ENCODE data around the gene VAV2.
A peak's percentile ranks its signal among the peaks of the same experiment; 100 is the strongest.

Gene VAV2

DNA sequence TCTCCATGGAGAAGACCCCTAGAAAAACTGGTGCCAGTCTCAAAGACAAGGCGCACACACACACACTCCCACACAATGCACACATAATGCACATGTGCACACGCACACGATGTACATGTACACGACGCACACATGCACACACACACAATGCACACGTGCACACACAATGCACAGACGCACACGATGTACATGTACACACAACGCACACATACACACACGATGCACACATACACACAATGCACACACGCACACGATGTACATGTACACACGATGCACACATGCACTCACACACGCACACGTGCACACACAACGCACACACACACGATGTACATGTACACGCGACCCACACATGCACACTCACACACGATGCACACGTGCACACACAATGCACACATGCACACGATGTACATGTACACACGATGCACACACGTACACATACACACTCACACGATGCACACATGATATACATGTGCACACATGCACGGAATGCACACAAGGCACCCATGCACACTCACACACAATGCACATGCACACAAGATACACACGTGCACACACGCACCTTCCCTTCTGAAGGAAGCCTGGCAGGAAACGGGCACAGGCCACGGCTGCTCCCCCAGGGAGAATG is 76.5 kb downstream of the VAV2 start:
- no peak for TF ChIP-seq GLIS3 (CRISPR knock-in tag; IDR thresholded peaks at IDR 0.05)
- TF ChIP-seq ZC3H10 (CRISPR knock-in tag; IDR thresholded peaks at IDR 0.05) = no peak
- TF ChIP-seq, protein P1, sequence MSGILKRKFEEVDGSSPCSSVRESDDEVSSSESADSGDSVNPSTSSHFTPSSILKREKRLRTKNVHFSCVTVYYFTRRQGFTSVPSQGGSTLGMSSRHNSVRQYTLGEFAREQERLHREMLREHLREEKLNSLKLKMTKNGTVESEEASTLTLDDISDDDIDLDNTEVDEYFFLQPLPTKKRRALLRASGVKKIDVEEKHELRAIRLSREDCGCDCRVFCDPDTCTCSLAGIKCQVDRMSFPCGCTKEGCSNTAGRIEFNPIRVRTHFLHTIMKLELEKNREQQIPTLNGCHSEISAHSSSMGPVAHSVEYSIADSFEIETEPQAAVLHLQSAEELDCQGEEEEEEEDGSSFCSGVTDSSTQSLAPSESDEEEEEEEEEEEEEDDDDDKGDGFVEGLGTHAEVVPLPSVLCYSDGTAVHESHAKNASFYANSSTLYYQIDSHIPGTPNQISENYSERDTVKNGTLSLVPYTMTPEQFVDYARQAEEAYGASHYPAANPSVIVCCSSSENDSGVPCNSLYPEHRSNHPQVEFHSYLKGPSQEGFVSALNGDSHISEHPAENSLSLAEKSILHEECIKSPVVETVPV (CRISPR knock-in tag; IDR thresholded peaks at IDR 0.05) = no peak
- no peak for TF ChIP-seq SNAI2 (CRISPR knock-in tag; IDR thresholded peaks at IDR 0.05)
- TF ChIP-seq ESRRG (CRISPR knock-in tag; IDR thresholded peaks at IDR 0.05) = no peak
- TF ChIP-seq CSDC2 (CRISPR knock-in tag; IDR thresholded peaks at IDR 0.05) = no peak
- TF ChIP-seq RARB (CRISPR knock-in tag; IDR thresholded peaks at IDR 0.05) = no peak
- ATAC-seq = no peak

- no peak for ATAC-seq
- TF ChIP-seq ZNF8 (CRISPR knock-in tag; IDR thresholded peaks at IDR 0.05) (no peak), TOX (CRISPR knock-in tag; IDR thresholded peaks at IDR 0.05; ENCODE audit: borderline replicate concordance) (no peak), ESRRG (CRISPR knock-in tag; IDR thresholded peaks at IDR 0.05) (no peak), SNAI2 (CRISPR knock-in tag; IDR thresholded peaks at IDR 0.05) (no peak), CSDC2 (CRISPR knock-in tag; IDR thresholded peaks at IDR 0.05) (no peak), ZFP30 (CRISPR knock-in tag; IDR thresholded peaks at IDR 0.05) (no peak), PATZ1 (CRISPR knock-in tag; IDR thresholded peaks at IDR 0.05; ENCODE audit: borderline replicate concordance) (no peak)
- TF ChIP-seq, protein P1 (CRISPR knock-in tag; IDR thresholded peaks at IDR 0.05) = no peak
These were observed 77.4 kb downstream of the VAV2 start for GRCh38 chr9:133914442-133915342.

- peak; percentile 43; the same call in 1 of the 3 replicates for ATAC-seq
- TF ChIP-seq, protein P2, sequence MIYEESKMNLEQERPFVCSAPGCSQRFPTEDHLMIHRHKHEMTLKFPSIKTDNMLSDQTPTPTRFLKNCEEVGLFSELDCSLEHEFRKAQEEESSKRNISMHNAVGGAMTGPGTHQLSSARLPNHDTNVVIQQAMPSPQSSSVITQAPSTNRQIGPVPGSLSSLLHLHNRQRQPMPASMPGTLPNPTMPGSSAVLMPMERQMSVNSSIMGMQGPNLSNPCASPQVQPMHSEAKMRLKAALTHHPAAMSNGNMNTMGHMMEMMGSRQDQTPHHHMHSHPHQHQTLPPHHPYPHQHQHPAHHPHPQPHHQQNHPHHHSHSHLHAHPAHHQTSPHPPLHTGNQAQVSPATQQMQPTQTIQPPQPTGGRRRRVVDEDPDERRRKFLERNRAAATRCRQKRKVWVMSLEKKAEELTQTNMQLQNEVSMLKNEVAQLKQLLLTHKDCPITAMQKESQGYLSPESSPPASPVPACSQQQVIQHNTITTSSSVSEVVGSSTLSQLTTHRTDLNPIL (CRISPR knock-in tag; IDR thresholded peaks at IDR 0.05; ENCODE audit: low read depth) = no peak
- TF ChIP-seq ZC3H10 (CRISPR knock-in tag; IDR thresholded peaks at IDR 0.05) (no peak), ESRRG (CRISPR knock-in tag; IDR thresholded peaks at IDR 0.05) (no peak), RARB (CRISPR knock-in tag; IDR thresholded peaks at IDR 0.05) (no peak), ISL1 (CRISPR knock-in tag; IDR thresholded peaks at IDR 0.05) (no peak), ZFP30 (CRISPR knock-in tag; IDR thresholded peaks at IDR 0.05) (no peak), GLIS3 (CRISPR knock-in tag; IDR thresholded peaks at IDR 0.05) (no peak), ZNF565 (CRISPR knock-in tag; conservative IDR thresholded peaks at IDR 0.05; ENCODE audit: low read depth) (no peak), SNAI2 (CRISPR knock-in tag; IDR thresholded peaks at IDR 0.05) (no peak), ARNTL (CRISPR knock-in tag; IDR thresholded peaks at IDR 0.05; ENCODE audit: borderline replicate concordance, low read depth) (no peak)
- TF ChIP-seq, protein P3, sequence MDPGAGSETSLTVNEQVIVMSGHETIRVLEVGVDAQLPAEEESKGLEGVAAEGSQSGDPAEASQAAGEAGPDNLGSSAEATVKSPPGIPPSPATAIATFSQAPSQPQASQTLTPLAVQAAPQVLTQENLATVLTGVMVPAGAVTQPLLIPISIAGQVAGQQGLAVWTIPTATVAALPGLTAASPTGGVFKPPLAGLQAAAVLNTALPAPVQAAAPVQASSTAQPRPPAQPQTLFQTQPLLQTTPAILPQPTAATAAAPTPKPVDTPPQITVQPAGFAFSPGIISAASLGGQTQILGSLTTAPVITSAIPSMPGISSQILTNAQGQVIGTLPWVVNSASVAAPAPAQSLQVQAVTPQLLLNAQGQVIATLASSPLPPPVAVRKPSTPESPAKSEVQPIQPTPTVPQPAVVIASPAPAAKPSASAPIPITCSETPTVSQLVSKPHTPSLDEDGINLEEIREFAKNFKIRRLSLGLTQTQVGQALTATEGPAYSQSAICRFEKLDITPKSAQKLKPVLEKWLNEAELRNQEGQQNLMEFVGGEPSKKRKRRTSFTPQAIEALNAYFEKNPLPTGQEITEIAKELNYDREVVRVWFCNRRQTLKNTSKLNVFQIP (CRISPR knock-in tag; IDR thresholded peaks at IDR 0.05; ENCODE audit: borderline replicate concordance, low read depth) = no peak
- TF ChIP-seq, protein P1 (CRISPR knock-in tag; IDR thresholded peaks at IDR 0.05) = no peak
These were observed 78.4 kb downstream of the VAV2 start for GRCh38 chr9:133913571-133914369.
